Measurements from ENCODE around the gene CD226.

GRCh38 chr18:69874058-69874457 is 73.6 kb downstream of the CD226 start:
- TF ChIP-seq POLR2A (IDR thresholded peaks at IDR 0.05) (no peak), CTCF (IDR thresholded peaks at IDR 0.05) (no peak)
